Measurements from ENCODE around the gene SLAMF1. TPM values are rescaled to one million over a fixed set of nuclear protein-coding genes. Genes with fewer than 3 reads are reported as not detected.
A peak's percentile ranks its signal among the peaks of the same experiment; 100 is the strongest.

SLAMF1 gene
- polyA plus RNA-seq, 3 donors = 0.13 to 0.65 TPM; not detected in 1

DNA sequence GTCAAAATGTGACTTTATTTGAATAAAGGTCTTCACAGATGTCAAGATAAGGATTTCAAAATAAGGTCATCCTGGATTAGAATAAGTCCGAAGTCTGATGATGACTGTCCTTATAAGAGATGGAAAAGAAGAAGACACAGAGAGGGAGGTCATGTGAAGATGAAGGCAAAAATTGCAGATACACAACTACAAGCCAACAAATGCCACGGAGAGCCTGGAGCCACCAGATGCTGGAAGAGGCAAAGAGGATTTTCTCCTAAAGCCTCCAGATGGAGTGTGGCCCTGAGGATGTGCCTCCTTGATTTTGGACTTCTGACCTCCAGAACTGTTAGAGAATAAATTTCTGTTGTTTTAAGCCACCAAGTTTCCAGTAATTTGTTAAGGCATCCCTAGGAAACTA, 31.2 kb downstream of the SLAMF1 start:
- Histone ChIP-seq H3K9ac (ENCODE audit: insufficient read depth, low read length, poor library complexity, severe bottlenecking) (no peak overlapping the region), H3K79me2 (ENCODE audit: insufficient read depth, low read length) (no peaks in the 10 kb centered on the region), H3K27me3 (ENCODE audit: control insufficient read depth in 2 of 2, insufficient read depth in 2 of 2, low read length in 2 of 2) (no peaks in the 10 kb centered on the region), H2AFZ (ENCODE audit: insufficient read depth, low read depth, low read length, poor library complexity, severe bottlenecking) (no peak overlapping the region), H4K20me1 (ENCODE audit: insufficient read depth, low read length) (no peaks in the 10 kb centered on the region), H3K4me2 (replicated peaks; ENCODE audit: extremely low read depth, low read length, poor library complexity, severe bottlenecking) (no peak overlapping the region), H3K4me3 (replicated peaks in 1 of 3; ENCODE audit: low read depth in 2 of 3, low read length in 3 of 3) (no peak overlapping the region), H3K9me3 (replicated peaks in 1 of 2; ENCODE audit: control insufficient read depth in 1 of 2, insufficient read depth in 1 of 2, low read length in 2 of 2) (no peaks in the 10 kb centered on the region), H3K36me3 (replicated peaks in 1 of 2; ENCODE audit: control insufficient read depth in 1 of 2, insufficient read depth in 2 of 2, low read length in 2 of 2) (no peaks in the 10 kb centered on the region), H3K4me1 (ENCODE audit: control insufficient read depth in 1 of 2, insufficient read depth in 2 of 2, low read length in 2 of 2) (peaks cover 4 to 6% of the 10 kb centered on the region in 2 donors), H3K27ac (ENCODE audit: low read depth in 1 of 2, low read length in 2 of 2) (no peak overlapping the region)
- Mint-ChIP-seq H3K4me1 (peaks cover 4% of the 10 kb centered on the region), H3K27ac (peak overlapping the region in 1 of 7 donors; percentile 29), H3K4me3 (no peak overlapping the region), H3K9me3 (peaks cover 0 to 4% (median 2%) of the 10 kb centered on the region in 7 donors), H3K36me3 (no peaks in the 10 kb centered on the region), H3K27me3 (ENCODE audit: low read depth in 3 of 3) (peaks cover 0 to 5% (median 2%) of the 10 kb centered on the region in 3 donors)
- intact Hi-C loops (cut with micrococcal nuclease) = loop anchor here in 1 of 2 donors (5.0 kb wide), 1 partner anchor 42 kb away; no protein-coding TSS in a partner anchor
- TF ChIP-seq, protein P1, sequence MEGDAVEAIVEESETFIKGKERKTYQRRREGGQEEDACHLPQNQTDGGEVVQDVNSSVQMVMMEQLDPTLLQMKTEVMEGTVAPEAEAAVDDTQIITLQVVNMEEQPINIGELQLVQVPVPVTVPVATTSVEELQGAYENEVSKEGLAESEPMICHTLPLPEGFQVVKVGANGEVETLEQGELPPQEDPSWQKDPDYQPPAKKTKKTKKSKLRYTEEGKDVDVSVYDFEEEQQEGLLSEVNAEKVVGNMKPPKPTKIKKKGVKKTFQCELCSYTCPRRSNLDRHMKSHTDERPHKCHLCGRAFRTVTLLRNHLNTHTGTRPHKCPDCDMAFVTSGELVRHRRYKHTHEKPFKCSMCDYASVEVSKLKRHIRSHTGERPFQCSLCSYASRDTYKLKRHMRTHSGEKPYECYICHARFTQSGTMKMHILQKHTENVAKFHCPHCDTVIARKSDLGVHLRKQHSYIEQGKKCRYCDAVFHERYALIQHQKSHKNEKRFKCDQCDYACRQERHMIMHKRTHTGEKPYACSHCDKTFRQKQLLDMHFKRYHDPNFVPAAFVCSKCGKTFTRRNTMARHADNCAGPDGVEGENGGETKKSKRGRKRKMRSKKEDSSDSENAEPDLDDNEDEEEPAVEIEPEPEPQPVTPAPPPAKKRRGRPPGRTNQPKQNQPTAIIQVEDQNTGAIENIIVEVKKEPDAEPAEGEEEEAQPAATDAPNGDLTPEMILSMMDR (IDR thresholded peaks at IDR 0.05) = no peak
- no peak for DNase-seq
- WGBS (ENCODE audit: insufficient coverage) = no CpG with 5 or more reads among the region's 2 CpGs

DNA sequence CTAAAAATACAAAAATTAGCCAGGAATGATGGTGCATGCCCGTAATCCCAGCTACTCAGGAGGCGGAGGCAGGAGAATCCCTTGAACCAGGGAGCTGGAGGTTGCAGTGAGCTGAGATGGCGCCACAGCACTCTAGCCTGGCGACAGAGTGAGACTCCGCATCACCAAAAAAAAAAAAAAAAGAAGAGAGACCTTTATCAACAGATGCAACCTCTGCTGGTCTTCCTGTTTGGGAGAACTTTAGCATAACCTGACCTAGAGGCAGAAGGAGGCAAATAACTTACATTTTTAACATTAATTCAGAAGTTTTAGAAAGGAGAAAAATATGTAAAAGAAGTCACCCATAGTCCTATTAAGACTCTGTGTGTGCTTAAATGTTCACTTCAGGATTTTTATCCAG, 32.4 kb downstream of the SLAMF1 start:
- no peaks in the 10 kb centered on the region for H3K36me3 Mint-ChIP-seq
- H3K79me2 ChIP-seq (ENCODE audit: insufficient read depth, low read length) = no peaks in the 10 kb centered on the region
- peaks cover 4 to 6% of the 10 kb centered on the region in 2 donors for H3K4me1 ChIP-seq (ENCODE audit: control insufficient read depth in 1 of 2, insufficient read depth in 2 of 2, low read length in 2 of 2)
- H3K27me3 ChIP-seq (ENCODE audit: control insufficient read depth in 2 of 2, insufficient read depth in 2 of 2, low read length in 2 of 2) = no peaks in the 10 kb centered on the region
- TF ChIP-seq, protein P1 (IDR thresholded peaks at IDR 0.05) = no peak
- WGBS (ENCODE audit: insufficient coverage) = no CpG with 5 or more reads among the region's 5 CpGs
- DNase-seq = no peak
- peaks cover 0 to 4% (median 2%) of the 10 kb centered on the region in 7 donors for H3K9me3 Mint-ChIP-seq
- no peak overlapping the region for H3K27ac ChIP-seq (ENCODE audit: low read depth in 1 of 2, low read length in 2 of 2)
- H3K4me3 ChIP-seq (replicated peaks in 1 of 3; ENCODE audit: low read depth in 2 of 3, low read length in 3 of 3) = no peak overlapping the region
- no peak overlapping the region for H2AFZ ChIP-seq (ENCODE audit: insufficient read depth, low read depth, low read length, poor library complexity, severe bottlenecking)
- intact Hi-C loops (cut with micrococcal nuclease) = no loop called here
- no peaks in the 10 kb centered on the region for H4K20me1 ChIP-seq (ENCODE audit: insufficient read depth, low read length)
- no peaks in the 10 kb centered on the region for H3K9me3 ChIP-seq (replicated peaks in 1 of 2; ENCODE audit: control insufficient read depth in 1 of 2, insufficient read depth in 1 of 2, low read length in 2 of 2)
- no peak overlapping the region for H3K9ac ChIP-seq (ENCODE audit: insufficient read depth, low read length, poor library complexity, severe bottlenecking)
- H3K4me3 Mint-ChIP-seq = no peak overlapping the region
- peaks cover 0 to 5% (median 2%) of the 10 kb centered on the region in 3 donors for H3K27me3 Mint-ChIP-seq (ENCODE audit: low read depth in 3 of 3)
- no peaks in the 10 kb centered on the region for H3K36me3 ChIP-seq (replicated peaks in 1 of 2; ENCODE audit: control insufficient read depth in 1 of 2, insufficient read depth in 2 of 2, low read length in 2 of 2)
- H3K27ac Mint-ChIP-seq = no peak overlapping the region
- H3K4me1 Mint-ChIP-seq = peaks cover 4% of the 10 kb centered on the region
- H3K4me2 ChIP-seq (replicated peaks; ENCODE audit: extremely low read depth, low read length, poor library complexity, severe bottlenecking) = no peak overlapping the region

All from CD14-positive monocyte (primary cell).